Measurements from ENCODE around the gene KBTBD6.

GRCh38 chr13:41122838-41123237 is 9.8 kb downstream of the KBTBD6 start:
- TF ChIP-seq ISL1 (CRISPR knock-in tag; IDR thresholded peaks at IDR 0.05) (no peak), CSDC2 (CRISPR knock-in tag; IDR thresholded peaks at IDR 0.05) (no peak), SNAI2 (CRISPR knock-in tag; IDR thresholded peaks at IDR 0.05) (no peak), OSR1 (CRISPR knock-in tag; IDR thresholded peaks at IDR 0.05) (no peak), RARB (CRISPR knock-in tag; IDR thresholded peaks at IDR 0.05) (no peak), PATZ1 (CRISPR knock-in tag; IDR thresholded peaks at IDR 0.05; ENCODE audit: borderline replicate concordance) (no peak), CREB5 (CRISPR knock-in tag; IDR thresholded peaks at IDR 0.05; ENCODE audit: low read depth) (no peak), ZFP30 (CRISPR knock-in tag; IDR thresholded peaks at IDR 0.05) (no peak), ZC3H10 (CRISPR knock-in tag; IDR thresholded peaks at IDR 0.05) (no peak), ARNTL (CRISPR knock-in tag; IDR thresholded peaks at IDR 0.05; ENCODE audit: borderline replicate concordance, low read depth) (no peak)
